HPDE6-E6E7 (cell line): ENCODE measurements around the gene PAPPA2.

ENCODE experiments used
- DNase-seq: peaks from one replicate; pipeline ENCODE4 v3.0.0; 2011; ENCODE audit warnings: missing footprints; ENCODE audit errors: extremely low spot score

The PAPPA2 gene

GRCh38 chr1:176494436-176494835 lies 31.5 kb downstream of the PAPPA2 start:
- DNase-seq, result no peak

- DNase-seq, result no peak
These were observed 36.7 kb downstream of the PAPPA2 start for GRCh38 chr1:176499671-176500070.

GRCh38 chr1:176501599-176501998 lies 38.6 kb downstream of the PAPPA2 start:
- no peak for DNase-seq

- no peak for DNase-seq
These were observed 42.0 kb downstream of the PAPPA2 start for GRCh38 chr1:176504848-176505553.

- no peak for DNase-seq
These were observed 50.0 kb downstream of the PAPPA2 start for GRCh38 chr1:176512966-176513365.

- no peak for DNase-seq
These were observed 52.3 kb downstream of the PAPPA2 start for GRCh38 chr1:176515310-176515709.

- DNase-seq, result no peak
These were observed 54.5 kb downstream of the PAPPA2 start for GRCh38 chr1:176517484-176517883.

GRCh38 chr1:176521211-176521610 lies 58.2 kb downstream of the PAPPA2 start:
- DNase-seq, result no peak

GRCh38 chr1:176522310-176522845 lies 59.4 kb downstream of the PAPPA2 start:
- DNase-seq, result no peak

GRCh38 chr1:176529395-176530090 lies 66.6 kb downstream of the PAPPA2 start:
- no peak for DNase-seq

- DNase-seq, result no peak
These were observed 68.1 kb downstream of the PAPPA2 start for GRCh38 chr1:176531036-176531435.

- DNase-seq, result no peak
These were observed 69.2 kb downstream of the PAPPA2 start for GRCh38 chr1:176531921-176532897.

- DNase-seq, result no peak
These were observed 70.0 kb downstream of the PAPPA2 start for GRCh38 chr1:176533020-176533419.

- DNase-seq, result no peak
These were observed 73.6 kb downstream of the PAPPA2 start for GRCh38 chr1:176536588-176536987.

- DNase-seq, result no peak
These were observed 76.0 kb downstream of the PAPPA2 start for GRCh38 chr1:176539018-176539417.

GRCh38 chr1:176540428-176540827 lies 77.5 kb downstream of the PAPPA2 start:
- no peak for DNase-seq

GRCh38 chr1:176541663-176542062 lies 78.7 kb downstream of the PAPPA2 start:
- no peak for DNase-seq

- DNase-seq, result no peak
These were observed 79.4 kb downstream of the PAPPA2 start for GRCh38 chr1:176542352-176542751.

GRCh38 chr1:176543360-176544129 lies 80.6 kb downstream of the PAPPA2 start:
- DNase-seq, result no peak

GRCh38 chr1:176545034-176545639 lies 82.2 kb downstream of the PAPPA2 start:
- no peak for DNase-seq

GRCh38 chr1:176546825-176547224 lies 83.8 kb downstream of the PAPPA2 start:
- DNase-seq, result no peak
